CD4-positive, alpha-beta T cell treated with Interleukin-2 at 100 ng/mL for 4 hours (primary cell): ENCODE results near the gene PER3.

ENCODE experiments used
- DNase-seq: peaks from one replicate; pipeline ENCODE4 v3.0.0-alpha.2; 2020; ENCODE audit warnings: low spot score

Gene PER3

GRCh38 chr1:7783826-7784491 lies at the start of gene PER3:
PER3 (plus strand) TSS chr1:7784291; CDS start chr1:7784878, 587 bp downstream.
- peak; percentile 91 for DNase-seq

GRCh38 chr1:7738044-7738443 lies 46.0 kb upstream of the PER3 start:
- no peak for DNase-seq

- no peak for DNase-seq
These were observed 40.7 kb upstream of the PER3 start for GRCh38 chr1:7743346-7743745.

DNA sequence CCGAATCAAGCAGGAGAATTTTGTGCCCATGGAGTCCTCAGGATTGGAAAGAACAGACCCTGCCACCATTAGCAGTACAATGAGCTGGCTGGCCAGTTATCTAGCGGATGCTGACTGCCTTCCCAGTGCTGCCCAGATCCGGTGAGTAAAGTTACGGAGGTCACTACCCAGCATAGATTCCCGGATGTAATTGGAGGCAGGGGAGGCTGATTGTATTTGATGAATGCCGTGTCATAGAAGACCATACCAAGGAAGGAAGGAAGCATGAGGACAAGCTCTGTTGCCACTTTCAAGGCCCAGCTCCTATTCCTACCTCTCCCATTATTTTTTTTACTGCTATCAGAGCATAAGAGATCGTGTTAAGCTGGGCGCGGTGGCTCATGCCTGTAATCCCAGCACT lies 39.2 kb upstream of the PER3 start:
- DNase-seq: no peak

DNA sequence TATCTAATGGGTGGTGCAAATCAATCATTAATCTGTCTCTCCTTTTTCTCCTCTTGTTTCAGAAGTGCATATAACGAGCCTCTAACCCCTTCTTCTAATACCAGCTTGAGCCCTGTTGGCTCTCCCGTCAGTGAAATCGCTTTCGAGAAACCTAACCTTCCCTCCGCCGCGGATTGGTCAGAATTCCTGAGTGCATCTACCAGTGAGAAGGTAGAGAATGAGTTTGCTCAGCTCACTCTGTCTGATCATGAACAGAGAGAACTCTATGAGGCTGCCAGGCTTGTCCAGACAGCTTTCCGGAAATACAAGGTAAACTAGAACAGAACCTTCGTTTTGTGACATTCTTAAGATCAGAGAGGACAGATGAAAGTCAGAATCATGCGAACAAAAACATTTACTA lies 38.3 kb upstream of the PER3 start:
- no peak for DNase-seq

- DNase-seq: no peak
These were observed 36.5 kb upstream of the PER3 start for GRCh38 chr1:7747605-7748004.

DNA sequence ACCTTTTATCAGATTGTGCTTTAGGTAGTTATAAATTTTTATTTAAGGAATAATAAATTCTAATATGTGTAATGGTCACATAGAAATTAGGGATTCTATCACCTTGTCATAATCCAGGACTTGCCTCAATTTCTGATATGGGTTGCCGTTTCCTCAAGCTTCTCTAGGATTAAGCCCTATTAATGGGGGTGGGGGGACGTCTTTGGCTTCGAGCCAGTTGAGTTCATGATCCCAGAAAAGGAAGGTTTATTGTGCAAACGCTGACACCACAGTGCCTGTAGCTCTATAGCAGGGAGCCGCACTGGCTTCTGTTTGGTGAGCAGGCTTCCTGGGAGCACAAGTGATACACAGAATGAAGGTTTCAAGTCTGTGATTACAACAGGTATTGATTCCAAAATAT lies 35.0 kb upstream of the PER3 start:
- no peak for DNase-seq

DNA sequence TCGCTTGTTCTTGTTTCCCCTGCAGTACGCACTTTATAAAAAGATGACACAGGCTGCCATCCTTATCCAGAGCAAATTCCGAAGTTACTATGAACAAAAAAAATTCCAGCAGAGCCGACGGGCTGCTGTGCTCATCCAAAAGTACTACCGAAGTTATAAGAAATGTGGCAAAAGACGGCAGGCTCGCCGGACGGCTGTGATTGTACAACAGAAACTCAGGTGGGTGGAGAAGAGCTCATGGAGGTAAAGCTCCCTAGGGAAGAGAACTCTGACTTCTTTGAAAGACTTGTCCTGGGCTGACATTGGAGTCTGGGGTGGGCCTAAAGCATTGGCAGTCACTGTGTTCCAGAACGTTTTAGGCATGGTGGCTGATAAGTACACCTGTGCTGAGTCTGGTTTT lies 32.9 kb upstream of the PER3 start:
- DNase-seq: no peak

GRCh38 chr1:7752512-7753417 lies 31.3 kb upstream of the PER3 start:
- DNase-seq: peak; percentile 58

DNA sequence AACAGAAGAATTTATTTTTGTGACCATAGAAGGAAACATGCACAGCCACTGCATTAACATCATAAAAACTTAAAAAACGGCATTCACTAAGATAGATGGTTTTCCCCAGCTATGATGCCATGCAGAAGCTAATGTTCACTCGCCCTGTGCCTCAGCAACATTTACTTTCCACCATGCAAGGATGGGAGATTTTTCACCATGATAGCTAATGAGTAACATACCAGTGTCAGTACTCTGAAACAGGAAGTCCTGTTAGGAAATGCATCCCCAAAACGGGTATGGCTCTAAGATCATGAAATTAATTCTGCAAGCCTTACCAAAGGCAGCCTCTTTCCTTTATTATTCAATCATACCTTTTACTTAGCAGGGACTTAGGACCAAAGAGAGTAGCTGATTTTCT lies 30.4 kb upstream of the PER3 start:
- DNase-seq: no peak

DNA sequence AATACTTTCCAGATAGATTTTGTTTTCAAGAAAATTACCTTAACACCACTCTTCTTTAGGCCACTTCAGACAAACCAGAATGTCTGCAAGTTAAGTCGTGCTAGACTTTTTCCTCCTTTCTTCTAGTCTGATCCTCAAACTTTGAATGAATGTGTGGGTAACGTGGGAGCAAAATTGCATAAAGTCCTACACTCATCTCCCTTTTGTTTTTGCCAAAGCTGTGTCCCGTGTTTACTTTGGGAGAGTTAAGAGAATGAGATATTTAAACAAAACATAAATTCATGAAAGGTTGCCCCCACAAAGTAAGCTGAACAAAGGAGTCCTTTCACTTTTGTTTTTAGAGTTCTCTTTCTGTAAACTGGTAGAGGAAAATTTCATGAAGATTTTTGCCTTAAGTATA lies 29.9 kb upstream of the PER3 start:
- DNase-seq: no peak

- no peak for DNase-seq
These were observed 28.6 kb upstream of the PER3 start for GRCh38 chr1:7755448-7755847.

DNA sequence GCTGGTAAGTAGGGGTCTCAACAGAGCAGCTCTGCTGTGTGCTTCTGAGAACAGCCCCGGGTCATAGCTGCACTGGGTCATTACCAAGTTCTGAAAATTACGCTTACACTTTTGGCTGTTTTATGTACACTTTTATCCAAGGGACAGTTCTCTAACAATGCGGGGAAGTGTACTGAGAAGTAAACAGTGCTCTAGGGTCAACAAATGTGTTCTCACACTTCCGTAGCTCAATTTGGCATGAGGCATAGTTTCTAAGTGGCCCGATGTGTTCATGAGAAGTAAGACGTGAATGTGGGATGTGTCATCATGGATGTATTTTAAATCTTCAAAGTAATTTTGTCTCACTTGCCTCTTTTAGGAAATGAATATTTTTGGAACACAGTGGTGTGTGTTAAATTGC lies 23.8 kb upstream of the PER3 start:
- no peak for DNase-seq

DNA sequence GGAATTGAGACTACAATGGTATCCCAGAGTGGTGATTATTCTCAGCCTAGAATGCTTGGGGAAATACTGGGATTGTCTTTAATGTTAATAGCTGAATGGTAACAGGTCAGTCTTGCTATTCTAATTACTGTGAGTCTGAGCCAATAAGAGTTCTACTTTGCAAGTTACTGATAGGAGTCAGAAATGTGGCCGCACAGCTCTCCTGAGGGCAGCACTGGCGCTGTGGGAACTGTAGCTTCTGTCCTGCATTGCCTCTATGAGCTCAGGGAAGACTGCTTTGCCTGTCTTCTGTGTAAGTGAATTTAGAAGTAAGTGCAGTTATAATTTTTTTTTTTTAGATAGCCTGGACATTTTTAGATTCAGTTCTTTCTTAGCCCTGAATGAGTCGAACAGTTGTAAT lies 23.0 kb upstream of the PER3 start:
- DNase-seq: no peak

DNA sequence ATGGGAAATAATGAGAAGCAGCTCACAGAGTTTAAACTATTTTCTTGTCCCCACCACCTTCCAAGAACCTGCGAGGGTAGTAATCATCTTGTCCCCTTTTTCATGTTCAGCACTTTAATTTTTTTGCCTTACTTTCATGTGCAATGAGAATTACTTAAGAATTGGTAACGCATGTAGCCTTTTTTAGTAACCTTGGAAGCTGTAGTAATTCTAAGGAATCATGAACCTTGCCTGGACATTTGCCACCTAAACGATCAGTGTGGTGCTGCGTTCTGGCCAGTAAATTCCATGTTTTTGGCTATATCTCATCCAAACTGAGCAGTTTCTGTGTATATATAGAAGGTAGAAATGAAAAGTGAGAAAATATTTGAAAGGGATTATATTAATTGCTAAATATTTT lies 16.9 kb upstream of the PER3 start:
- no peak for DNase-seq

DNA sequence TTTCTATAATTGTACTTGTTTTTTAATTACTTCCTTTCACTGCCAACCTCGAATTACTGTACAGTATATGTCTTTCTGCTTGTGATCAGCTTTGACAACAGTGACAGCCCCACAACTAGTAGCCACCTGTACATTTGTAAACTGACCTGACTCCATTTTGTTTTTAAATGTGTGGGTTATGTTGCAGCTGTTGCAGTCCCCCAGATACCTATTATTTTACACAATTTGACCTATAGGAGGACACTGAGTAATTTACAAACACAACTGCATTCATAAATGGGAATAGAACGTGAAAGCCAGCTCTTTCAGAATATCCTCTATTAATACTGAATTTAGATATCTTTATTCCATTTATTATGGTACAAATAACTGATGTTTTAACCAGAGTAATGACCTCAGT lies 15.5 kb upstream of the PER3 start:
- DNase-seq: no peak

DNA sequence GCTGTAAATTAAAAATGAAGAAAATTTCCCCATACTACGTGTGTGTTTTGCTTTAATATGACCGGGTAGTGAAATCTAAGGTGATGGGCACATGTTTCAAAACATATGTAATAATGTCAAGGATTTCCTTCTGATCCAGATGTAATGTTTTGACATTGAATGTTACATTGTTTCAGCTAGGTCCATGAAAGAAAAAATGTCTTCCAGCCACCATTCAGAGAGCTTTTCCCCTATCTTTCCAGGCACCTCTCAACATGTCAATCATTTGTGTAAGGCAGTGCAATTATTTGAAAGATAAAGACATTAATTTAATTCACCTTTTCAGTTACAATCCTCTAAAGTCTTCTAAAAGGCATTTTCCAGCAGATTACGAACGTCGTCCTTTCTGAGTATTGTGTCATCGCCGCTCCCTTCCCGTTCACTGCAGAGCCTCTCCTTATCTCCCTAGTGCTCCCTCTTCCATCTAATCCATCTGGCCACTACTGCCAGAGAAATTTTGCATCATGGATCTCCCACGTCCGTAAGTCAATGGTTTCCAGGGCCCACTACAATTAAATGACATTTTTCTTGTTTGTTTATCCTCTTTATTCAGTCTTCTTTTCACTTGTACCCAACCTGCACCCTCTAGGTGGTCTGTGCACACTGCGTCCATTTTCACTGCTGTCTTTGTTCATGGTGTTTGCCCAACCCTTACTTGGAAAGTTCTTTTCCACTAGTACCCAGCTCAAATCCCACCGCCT lies 14.2 kb upstream of the PER3 start:
- no peak for DNase-seq

DNA sequence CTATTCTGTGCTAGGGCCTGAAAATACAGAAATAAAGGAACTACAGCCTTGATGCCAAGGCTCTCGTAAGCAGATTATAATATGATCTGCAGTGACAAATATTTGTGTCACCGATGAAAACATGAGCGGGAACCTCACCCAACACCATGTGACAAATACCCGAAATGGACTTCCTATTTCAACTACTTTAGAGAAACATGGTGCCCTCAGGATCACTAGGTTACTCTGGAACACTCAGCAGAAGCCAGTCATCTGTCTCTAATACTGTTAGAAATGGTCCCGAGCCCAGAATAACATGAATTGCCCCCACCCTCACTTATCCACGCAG lies 13.5 kb upstream of the PER3 start:
- no peak for DNase-seq

- peak; percentile 84 for DNase-seq
These were observed 12.9 kb upstream of the PER3 start, which contains the start of gene VAMP3 for GRCh38 chr1:7770997-7771822. VAMP3 (plus strand) TSS chr1:7771296; CDS start chr1:7771384, 88 bp downstream.

GRCh38 chr1:7771823-7772299 lies 12.2 kb upstream of the PER3 start:
- no peak for DNase-seq

DNA sequence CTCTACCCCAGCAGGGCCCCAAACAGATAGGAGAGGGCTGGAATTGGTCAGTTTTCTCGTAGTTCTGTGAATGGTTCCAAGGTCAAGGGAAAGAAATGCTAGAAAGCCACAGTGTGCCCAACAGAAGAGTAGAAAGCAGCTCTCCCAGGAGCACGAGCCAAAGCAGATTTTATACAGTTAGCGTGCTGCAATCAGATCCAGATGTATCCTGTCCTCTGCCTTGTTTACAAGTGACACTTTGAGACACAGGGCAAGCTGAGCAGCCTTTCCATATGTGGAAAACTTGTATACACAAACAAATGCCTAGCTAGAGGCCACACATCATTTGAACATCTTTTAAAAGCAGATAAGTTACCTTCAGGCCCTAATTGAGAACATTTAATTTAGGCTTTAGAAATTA lies 6.5 kb upstream of the PER3 start:
- no peak for DNase-seq

- no peak for DNase-seq
These were observed 5.9 kb upstream of the PER3 start for GRCh38 chr1:7778133-7778628.
